Keratinocyte (primary cell): ENCODE measurements around the gene PER2. TPM values are rescaled to one million over a fixed set of nuclear protein-coding genes. Genes with fewer than 3 reads are reported as not detected.

Experiments used
- DNase-seq: peaks from one replicate; pipeline ENCODE4 v3.0.0-alpha.2; 2011; ENCODE audit warnings: low read depth, missing footprints, low spot score
- FAIRE-seq: peaks from 2 replicates; lab custom pipeline; 2011; peaks lifted over from hg19 to GRCh38; lab: Jason Lieb, UNC
- H2AFZ ChIP-seq: 2 replicates; pipeline ENCODE4 v1.6.0; 2012; ENCODE audit warnings: low read length, control low read depth, inconsistent platforms; ENCODE audit not compliant: control insufficient read depth
- H3K27ac ChIP-seq: 2 replicates; pipeline ENCODE4 v1.5.1; 2011; ENCODE audit warnings: low read length; ENCODE audit not compliant: control insufficient read depth, insufficient read depth
- H3K27me3 ChIP-seq: 3 replicates; pipeline ENCODE4 v1.6.0; 2011; ENCODE audit warnings: low read length; ENCODE audit not compliant: control insufficient read depth, insufficient read depth; ENCODE audit errors: extremely low read depth
- H3K36me3 ChIP-seq, 2 experiments: 2 replicates in 1 of 2; 3 replicates in 1 of 2; pipeline ENCODE4 v1.5.1; 2011; ENCODE audit warnings: low read length in 2 of 2, mild to moderate bottlenecking in 1 of 2; ENCODE audit not compliant: control insufficient read depth in 2 of 2, insufficient read depth in 2 of 2; ENCODE audit errors: extremely low read depth in 1 of 2
- H3K4me1 ChIP-seq: 3 replicates; pipeline ENCODE4 v1.5.1; 2011; ENCODE audit warnings: low read length; ENCODE audit not compliant: control insufficient read depth, insufficient read depth; ENCODE audit errors: extremely low read depth
- H3K4me2 ChIP-seq: 3 replicates; pipeline ENCODE4 v1.6.0; 2011; ENCODE audit warnings: low read depth, low read length; ENCODE audit not compliant: control insufficient read depth, insufficient read depth; ENCODE audit errors: extremely low read depth
- H3K4me3 ChIP-seq, 3 experiments: fragments of 200-600 bp in 1 of 3; sonication (generic) in 1 of 3; 2 replicates in 2 of 3; 3 replicates in 1 of 3; pipeline ENCODE4 v1.5.1; 2011 to 2016; ENCODE audit warnings: low read length in 3 of 3, mild to moderate bottlenecking in 3 of 3, control low read depth in 2 of 3, inconsistent platforms in 1 of 3, low read depth in 1 of 3, mixed read lengths in 1 of 3, mixed run types in 1 of 3, moderate library complexity in 1 of 3; ENCODE audit not compliant: control insufficient read depth in 2 of 3, insufficient read depth in 2 of 3; ENCODE audit errors: extremely low read depth in 1 of 3
- H3K79me2 ChIP-seq: 2 replicates; pipeline ENCODE4 v1.6.0; 2012; ENCODE audit warnings: low read length; ENCODE audit not compliant: control insufficient read depth, insufficient read depth
- H3K9ac ChIP-seq: 3 replicates; pipeline ENCODE4 v1.6.0; 2011; ENCODE audit warnings: low read length; ENCODE audit not compliant: control insufficient read depth, insufficient read depth; ENCODE audit errors: extremely low read depth
- H3K9me1 ChIP-seq: 3 replicates; pipeline ENCODE4 v1.6.0; 2011; ENCODE audit warnings: low read length; ENCODE audit not compliant: control insufficient read depth, insufficient read depth; ENCODE audit errors: extremely low read depth
- H3K9me3 ChIP-seq: 2 replicates; pipeline ENCODE4 v1.5.1; 2012; ENCODE audit warnings: low read depth, low read length; ENCODE audit not compliant: control insufficient read depth
- H4K20me1 ChIP-seq: 3 replicates; pipeline ENCODE4 v1.6.0; 2011; ENCODE audit warnings: low read length; ENCODE audit not compliant: control insufficient read depth, insufficient read depth; ENCODE audit errors: extremely low read depth
- CTCF ChIP-seq, 3 experiments: IDR thresholded peaks in 1 of 3; conservative IDR thresholded peaks in 1 of 3; optimal IDR thresholded peaks in 1 of 3; 2 replicates in 2 of 3; 3 replicates in 1 of 3; pipeline versions ENCODE3 to v1.5.1; 2011; ENCODE audit warnings: low read length in 3 of 3, mild to moderate bottlenecking in 3 of 3, moderate library complexity in 2 of 3, control low read depth in 1 of 3, inconsistent platforms in 1 of 3; ENCODE audit not compliant: insufficient read depth in 2 of 3; ENCODE audit errors: extremely low read depth in 1 of 3
- EZH2 ChIP-seq: IDR thresholded peaks from one replicate; pipeline ENCODE4 v1.6.1; 2012; ENCODE audit warnings: inconsistent platforms, mild to moderate bottlenecking, low read length, moderate library complexity
- dilution Hi-C: fragments of 300-500 bp; cut with MboI; formaldehyde crosslinking; loops from one replicate; pipeline ENCODE4 v1.7.0; 2020; ENCODE audit warnings: low sequenced_read_pairs; ENCODE audit not compliant: extremely low pct_ligation_motif_present
- polyA plus RNA-seq, 5 experiments: library from polyadenylated mRNA; depleted of rRNA in 3 of 5; stranded (reverse) in 3 of 5; stranded (forward) in 1 of 5; unstranded in 1 of 5; fragments of >200 nt; gene quantifications; 1 replicate in 1 of 5; 2 replicates in 3 of 5; 3 replicates in 1 of 5; pipeline versions ENCODE4 v1.2.1 to v1.2.3, GENCODE V29; 2011 to 2012; ENCODE audit warnings: missing spikeins in 2 of 5, low read depth in 1 of 5, low replicate concordance in 1 of 5

Gene PER2
- polyA plus RNA-seq, 1 donor (not counting 4 experiments of a cell fraction or from before 2014, with no cell fraction given): 1.6 TPM

- FAIRE-seq (no peak), DNase-seq (no peak)
- peaks cover 24% of the 10 kb centered on the region for H3K27me3 ChIP-seq
- no peak overlapping the region for H3K4me2 ChIP-seq
- no peaks in the 10 kb centered on the region for H3K9me1 ChIP-seq
- H3K9ac ChIP-seq: no peak overlapping the region
- H3K27ac ChIP-seq: no peak overlapping the region
- TF ChIP-seq EZH2 (no peak), CTCF (optimal IDR thresholded peaks at IDR 0.05 in 1 of 3, IDR thresholded peaks at IDR 0.05 in 1 of 3, conservative IDR thresholded peaks at IDR 0.05 in 1 of 3; ENCODE audit: extremely low read depth in 1 of 3, insufficient read depth in 2 of 3, low read length in 3 of 3) (no peak)
- H3K4me3 ChIP-seq: no peak overlapping the region
- H3K36me3 ChIP-seq: no peaks in the 10 kb centered on the region
- dilution Hi-C loops: no loop called here
- H3K9me3 ChIP-seq: no peaks in the 10 kb centered on the region
- no peak overlapping the region for H2AFZ ChIP-seq
- H4K20me1 ChIP-seq: no peaks in the 10 kb centered on the region
- no peaks in the 10 kb centered on the region for H3K79me2 ChIP-seq
- H3K4me1 ChIP-seq: peaks cover 3% of the 10 kb centered on the region
Observed at GRCh38 chr2:238224356-238225035, 63.9 kb downstream of the PER2 start.

- FAIRE-seq: no peak
- Histone ChIP-seq H3K4me2 (no peak overlapping the region), H3K9ac (no peak overlapping the region), H3K4me3 (no peak overlapping the region), H3K79me2 (no peaks in the 10 kb centered on the region), H3K9me3 (no peaks in the 10 kb centered on the region), H3K9me1 (no peaks in the 10 kb centered on the region), H3K27ac (no peak overlapping the region), H3K36me3 (no peaks in the 10 kb centered on the region), H3K4me1 (no peaks in the 10 kb centered on the region), H3K27me3 (no peaks in the 10 kb centered on the region), H2AFZ (no peak overlapping the region), H4K20me1 (no peaks in the 10 kb centered on the region)
- no peak for TF ChIP-seq EZH2
- DNase-seq: no peak
- dilution Hi-C loops: no loop called here
Observed at GRCh38 chr2:238220892-238221521, 67.4 kb downstream of the PER2 start.
